GM15510 (cell line): Measurements from ENCODE around the gene CFAP92.

ENCODE experiments used
- POLR2A ChIP-seq: IDR thresholded peaks from 3 replicates; pipeline ENCODE4 v1.6.1; 2011; ENCODE audit warnings: borderline replicate concordance; ENCODE audit not compliant: insufficient read length; ENCODE audit errors: extremely low read depth

The CFAP92 gene

DNA sequence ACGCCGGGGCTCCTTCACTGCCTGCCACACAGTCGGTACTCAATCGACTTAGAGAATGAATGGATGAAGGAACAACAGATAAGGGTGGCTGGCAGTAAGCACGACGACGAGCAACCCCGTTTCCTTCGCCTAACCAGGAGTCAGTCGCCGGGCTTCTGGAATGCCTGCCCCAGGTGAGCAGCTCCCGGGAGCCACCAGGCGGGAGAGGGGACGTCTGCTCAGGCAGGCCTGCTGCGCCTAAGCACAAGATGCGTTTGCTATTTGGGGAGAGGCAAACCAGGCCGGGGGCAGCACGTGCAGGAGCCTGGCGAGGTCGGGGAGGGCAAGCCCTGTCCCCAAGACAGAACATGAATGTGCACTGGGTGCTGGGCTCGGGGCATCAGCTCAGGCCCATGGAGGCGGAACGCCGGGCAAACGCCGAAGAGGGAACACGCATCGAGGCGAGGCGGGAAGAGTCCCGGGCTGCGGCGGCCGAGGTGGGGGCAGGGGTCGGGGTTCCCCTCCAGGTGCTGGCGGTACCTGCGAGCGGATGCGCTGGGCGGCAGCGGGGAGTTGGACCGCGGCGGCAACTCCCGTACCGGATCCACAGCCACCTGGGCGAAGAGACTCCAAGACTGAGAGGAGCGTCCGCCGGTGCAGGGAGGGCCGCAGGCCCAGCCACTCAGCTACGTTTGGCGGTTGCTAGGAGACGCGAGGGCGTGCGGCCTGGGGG, at the start of gene CFAP92:
Gene CFAP92, minus strand, starts transcription at position 616 of the 712 bp plus-strand sequence. CDS start 772 bp downstream, outside the sequence.
- TF ChIP-seq POLR2A = no peak

DNA sequence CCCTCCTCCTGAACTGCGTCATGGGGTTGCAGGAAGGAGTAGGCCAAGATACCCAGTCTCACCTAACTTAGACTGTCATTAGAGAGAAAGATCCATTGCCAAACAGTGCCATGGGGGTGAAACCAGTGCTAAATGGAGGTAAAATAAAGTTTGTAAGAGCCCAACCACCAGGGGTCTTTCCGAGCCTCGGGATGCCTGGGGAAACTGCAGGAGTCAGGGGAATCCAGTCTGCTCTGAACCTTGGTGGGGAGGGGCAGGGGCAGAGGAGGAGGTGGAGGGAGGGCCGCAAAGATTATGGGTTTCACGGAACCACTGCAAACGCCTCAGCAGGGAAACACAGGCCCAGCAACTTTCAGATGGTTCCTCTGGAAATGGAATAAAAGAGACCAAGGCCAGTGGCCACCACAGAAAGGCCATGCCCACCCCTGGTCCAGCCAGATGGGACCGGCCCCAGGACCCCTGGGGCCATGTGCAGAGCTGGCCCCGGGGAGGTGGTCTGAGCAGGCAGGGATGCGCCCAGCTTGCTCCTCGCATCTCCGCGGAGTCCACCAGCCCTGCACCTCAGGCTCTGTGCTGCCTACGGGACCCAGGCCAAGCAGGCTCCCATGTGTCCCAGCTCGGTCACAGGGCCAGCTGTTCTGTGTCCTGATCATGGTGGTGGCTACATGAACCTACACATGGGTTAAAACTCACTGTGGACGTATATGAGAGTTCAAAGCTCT, 46.9 kb upstream of the CFAP92 start:
- TF ChIP-seq POLR2A = no peak

- TF ChIP-seq POLR2A = no peak
Measured at GRCh38 chr3:129040039-129040336, 46.1 kb upstream of the CFAP92 start.

- no peak for TF ChIP-seq POLR2A
Measured at GRCh38 chr3:129039271-129040038, 45.6 kb upstream of the CFAP92 start.

DNA sequence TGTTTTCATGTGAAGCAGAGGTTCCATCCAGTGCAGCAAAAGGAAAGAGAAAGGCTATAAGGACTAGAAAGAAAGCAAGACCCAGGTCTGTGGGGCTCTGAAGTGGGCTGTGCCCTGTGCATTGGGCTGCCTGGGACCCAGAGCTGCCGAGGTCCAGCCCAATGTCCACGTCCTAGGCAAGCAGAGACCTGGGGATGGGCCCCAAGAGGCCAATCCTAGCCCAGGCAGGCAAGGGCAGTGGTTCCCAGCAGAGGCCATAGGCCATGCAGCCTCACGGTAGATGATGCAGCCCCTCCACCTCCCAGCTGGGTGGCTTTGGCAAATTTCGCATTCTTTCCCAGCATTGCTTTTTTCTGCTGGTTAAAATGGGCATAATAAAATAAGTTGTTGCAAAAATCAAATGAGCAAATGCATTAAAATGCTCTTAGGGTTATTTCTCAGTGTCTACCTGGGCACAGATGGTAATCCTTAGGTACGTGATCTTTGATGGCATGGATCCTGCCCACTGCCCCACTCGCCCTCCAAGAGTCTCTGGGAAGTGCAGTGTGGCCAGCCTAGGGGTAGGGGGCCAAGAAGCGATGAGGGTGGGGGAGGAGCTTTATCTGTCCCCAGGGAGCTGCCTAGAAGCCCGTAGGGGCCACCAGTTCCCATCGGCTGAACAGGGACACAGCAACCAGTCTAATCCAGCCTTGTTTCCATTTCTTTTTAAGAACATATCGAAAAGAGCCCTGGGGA, 44.4 kb upstream of the CFAP92 start:
- no peak for TF ChIP-seq POLR2A

DNA sequence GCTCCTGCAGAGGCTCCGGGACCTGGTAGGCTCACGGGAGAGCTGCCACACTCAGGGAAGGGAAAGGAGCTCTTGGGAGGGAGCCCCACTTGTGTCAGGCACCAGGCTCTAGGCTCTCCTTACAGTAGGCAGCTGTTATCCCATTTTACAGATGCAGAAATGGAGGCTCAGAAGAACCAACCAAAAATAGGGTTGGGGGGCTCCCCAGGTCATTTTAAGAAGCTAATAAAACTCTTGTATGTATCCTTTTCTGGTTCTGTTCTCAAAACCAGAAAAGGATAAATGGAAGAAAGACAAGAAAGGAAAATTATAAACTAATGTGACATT, 43.2 kb upstream of the CFAP92 start:
- TF ChIP-seq POLR2A = no peak

DNA sequence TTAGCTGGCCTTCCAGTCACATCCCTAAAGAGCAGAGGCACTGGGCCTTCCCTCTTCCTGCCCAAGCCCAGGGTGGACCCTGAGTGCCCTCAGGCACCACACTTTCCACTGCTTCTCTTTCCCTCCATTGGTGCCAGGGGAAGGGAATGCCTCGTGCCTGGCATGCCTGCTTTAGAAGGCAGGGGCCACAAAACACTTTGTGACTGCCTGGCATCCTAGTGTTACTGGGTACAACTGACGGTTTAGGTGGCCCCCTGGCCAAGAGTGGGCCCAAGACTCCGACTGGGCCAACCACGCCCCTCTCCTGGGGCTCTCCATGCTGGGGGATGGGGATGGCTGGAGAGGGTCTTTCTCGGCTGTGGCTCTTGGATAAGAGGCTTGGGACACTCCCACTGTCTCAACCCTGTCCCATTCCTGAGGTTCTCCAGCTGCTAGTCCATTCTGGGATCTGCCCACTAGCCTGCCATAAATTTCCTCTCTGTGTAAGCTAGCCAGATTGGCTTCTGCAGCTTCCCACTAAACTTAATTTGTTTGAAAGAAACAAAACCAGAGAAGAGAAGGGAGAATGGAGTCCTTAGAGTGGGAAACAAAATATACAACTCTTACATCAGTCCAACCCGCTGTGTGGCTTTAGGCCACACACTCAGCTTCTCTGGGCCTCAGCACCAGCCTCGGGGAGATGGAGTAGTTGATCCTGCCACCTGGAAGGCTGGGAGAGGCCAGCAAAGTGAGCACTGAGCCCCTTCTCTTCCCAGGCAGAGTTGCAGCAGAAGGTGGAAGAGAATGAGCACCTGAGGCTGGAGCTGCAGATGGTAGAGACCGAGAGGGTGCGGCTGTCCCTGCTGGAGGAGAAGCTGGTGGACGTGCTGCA, 42.6 kb upstream of the CFAP92 start:
- no peak for TF ChIP-seq POLR2A

DNA sequence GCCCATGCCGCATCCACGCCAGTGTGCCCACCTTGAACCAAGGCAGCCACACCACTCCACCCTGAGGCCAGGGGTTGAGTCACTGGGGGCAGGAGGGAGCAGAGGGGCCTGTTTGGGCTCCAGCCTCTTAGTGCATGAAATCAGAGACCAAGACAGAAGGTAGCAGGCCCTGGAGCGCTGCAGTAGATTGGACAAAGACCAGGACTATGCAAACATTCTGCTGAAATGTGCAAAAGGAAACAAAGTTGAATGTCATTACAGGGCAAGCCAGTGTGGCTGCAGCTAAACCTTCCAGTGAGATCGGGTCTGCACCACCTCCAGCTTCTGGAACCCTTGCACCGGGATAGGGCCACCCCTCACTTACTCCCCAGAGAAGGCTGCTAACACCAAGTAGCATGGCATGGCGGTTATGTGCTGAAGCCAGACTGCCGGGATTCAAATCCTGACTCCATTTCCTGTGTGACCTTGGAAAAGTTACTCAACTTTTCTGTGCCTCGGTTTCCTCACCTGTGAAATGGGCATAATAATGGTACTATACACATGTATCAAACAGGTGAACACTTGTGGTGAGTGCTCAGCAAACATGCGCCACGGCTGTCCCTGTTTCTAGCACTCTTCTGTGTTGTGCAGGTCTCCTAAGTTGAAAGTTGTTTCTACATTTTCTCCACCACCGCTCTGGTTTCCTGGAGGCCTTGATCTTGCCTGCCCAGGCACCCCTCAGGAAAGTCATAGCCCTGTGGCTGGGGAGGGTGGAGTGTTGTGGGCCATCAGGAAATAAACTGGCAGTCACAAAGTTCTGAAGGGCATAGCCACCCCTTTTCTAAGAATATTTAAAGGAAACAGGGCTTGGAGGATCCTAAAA, 41.7 kb upstream of the CFAP92 start:
- no peak for TF ChIP-seq POLR2A

GRCh38 chr3:129034642-129035041, 40.8 kb upstream of the CFAP92 start:
- no peak for TF ChIP-seq POLR2A

DNA sequence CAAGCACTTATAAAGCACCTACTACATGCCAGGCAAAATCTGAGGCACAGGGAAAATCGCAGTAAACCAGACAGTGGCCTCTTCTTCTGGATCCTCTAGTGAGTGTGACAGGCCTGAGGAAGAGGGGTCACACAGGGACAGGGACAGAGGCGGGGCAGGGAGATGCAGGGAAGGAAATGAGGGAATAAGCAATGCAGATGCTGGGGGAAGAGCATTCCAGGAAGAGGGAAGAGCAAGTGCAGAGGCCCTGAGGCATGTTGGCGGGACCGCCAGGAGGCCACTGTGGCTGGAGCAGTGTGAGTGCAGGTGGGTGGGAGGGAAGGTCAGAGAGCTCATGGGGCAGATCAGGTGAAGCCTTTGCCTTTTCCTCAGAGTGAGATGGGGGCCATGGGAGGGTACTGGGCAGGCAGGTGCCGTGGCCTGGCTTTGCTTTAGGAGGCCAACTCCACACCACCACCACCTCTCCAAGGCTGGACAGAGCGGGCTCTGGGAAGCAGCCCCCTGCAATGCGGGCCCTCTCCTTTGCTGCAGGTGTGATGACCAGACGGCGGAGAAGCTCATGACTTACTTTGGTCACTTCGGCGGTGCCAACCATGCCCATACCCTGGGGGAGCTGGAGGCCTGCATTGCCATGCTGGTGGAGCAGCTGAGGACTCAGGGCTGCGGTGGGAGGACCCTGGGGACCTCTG, 39.9 kb upstream of the CFAP92 start:
- no peak for TF ChIP-seq POLR2A

DNA sequence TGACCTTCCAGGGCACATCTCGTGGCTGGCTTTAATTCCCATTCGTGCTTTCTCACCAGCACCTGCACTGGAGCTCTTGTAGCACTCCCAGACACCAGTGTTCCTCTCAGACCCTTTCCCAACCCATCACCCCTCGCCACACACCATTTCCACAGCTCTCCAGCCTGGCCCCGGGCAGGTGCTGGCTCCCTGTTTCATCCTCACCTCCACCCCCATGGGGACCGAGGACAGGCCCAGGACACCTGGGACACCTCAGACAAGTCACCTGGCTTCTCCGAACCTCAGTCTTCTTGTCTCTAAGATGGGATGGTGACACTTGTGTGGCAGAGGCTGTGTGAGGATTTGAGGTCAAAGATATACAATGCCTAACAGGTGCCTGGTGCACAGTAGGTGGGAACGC, 39.3 kb upstream of the CFAP92 start:
- no peak for TF ChIP-seq POLR2A

- TF ChIP-seq POLR2A = no peak
Measured at GRCh38 chr3:129032716-129033115, 38.8 kb upstream of the CFAP92 start.
